GM21737 (cell line): ENCODE results near the gene RAB19.
"Not testable (repeated sequence)": the region's sequence is repeated elsewhere in the genome, so short reads cannot be mapped to it uniquely, and the experiment has no call there.

Experiments used
- ATAC-seq: cut with Tn5 transposase; IDR thresholded peaks from one replicate; pipeline ENCODE4 v1.9.1; 2021; ENCODE audit warnings: mild to moderate bottlenecking, moderate library complexity; ENCODE audit not compliant: unreplicated experiment

RAB19 gene

GRCh38 chr7:140400381-140400780, 3.5 kb upstream of the RAB19 start:
- no peak for ATAC-seq

- no peak for ATAC-seq
These were observed 1.6 kb upstream of the RAB19 start for GRCh38 chr7:140402178-140402835.

GRCh38 chr7:140404565-140405065, 757 bp downstream of the RAB19 start:
- ATAC-seq: no peak

- ATAC-seq: no peak
These were observed 11.5 kb downstream of the RAB19 start for GRCh38 chr7:140415361-140415760.

GRCh38 chr7:140415816-140416215, 12.0 kb downstream of the RAB19 start:
- not testable (repeated sequence) for ATAC-seq

GRCh38 chr7:140416560-140416959, 12.7 kb downstream of the RAB19 start:
- ATAC-seq: no peak

GRCh38 chr7:140417456-140418155, 13.7 kb downstream of the RAB19 start:
- ATAC-seq: no peak

GRCh38 chr7:140418156-140418472, 14.3 kb downstream of the RAB19 start:
- ATAC-seq: not testable (repeated sequence)

GRCh38 chr7:140418653-140419052, 14.8 kb downstream of the RAB19 start:
- ATAC-seq: no peak

- ATAC-seq: no peak
These were observed 17.7 kb downstream of the RAB19 start for GRCh38 chr7:140421521-140421920.

GRCh38 chr7:140423501-140423900, 19.6 kb downstream of the RAB19 start:
- no peak for ATAC-seq

GRCh38 chr7:140425718-140426117, 21.9 kb downstream of the RAB19 start:
- no peak for ATAC-seq

GRCh38 chr7:140426130-140426529, 22.3 kb downstream of the RAB19 start:
- no peak for ATAC-seq

- ATAC-seq: no peak
These were observed 29.5 kb downstream of the RAB19 start for GRCh38 chr7:140433396-140433795.

- no peak for ATAC-seq
These were observed 31.5 kb downstream of the RAB19 start for GRCh38 chr7:140435252-140435895.

- ATAC-seq: no peak
These were observed 35.5 kb downstream of the RAB19 start for GRCh38 chr7:140439359-140439758.

GRCh38 chr7:140440593-140440992, 36.7 kb downstream of the RAB19 start:
- ATAC-seq: no peak

- ATAC-seq: no peak
These were observed 37.7 kb downstream of the RAB19 start for GRCh38 chr7:140441519-140441918.

GRCh38 chr7:140446467-140446866, 42.6 kb downstream of the RAB19 start:
- no peak for ATAC-seq

- ATAC-seq: no peak
These were observed 44.0 kb downstream of the RAB19 start for GRCh38 chr7:140447841-140448240.

- no peak for ATAC-seq
These were observed 45.1 kb downstream of the RAB19 start for GRCh38 chr7:140448781-140449480.
